ENCODE results near the gene RACK1.
A peak's percentile ranks its signal among the peaks of the same experiment; 100 is the strongest.

The RACK1 gene

GRCh38 chr5:181230551-181230950 lies 13.2 kb downstream of the RACK1 start:
- no peak overlapping the region for H3K4me3 ChIP-seq (replicated peaks; ENCODE audit: low read depth, low read length)
- TF ChIP-seq CTCF (IDR thresholded peaks at IDR 0.05; ENCODE audit: low read depth, low read length, missing control alignments) = no peak
- no peak for DNase-seq (ENCODE audit: extremely low read depth, low read depth)

- no peak overlapping the region for H3K4me3 ChIP-seq (replicated peaks; ENCODE audit: low read depth, low read length)
- DNase-seq (ENCODE audit: extremely low read depth, low read depth) = no peak
- TF ChIP-seq CTCF (IDR thresholded peaks at IDR 0.05; ENCODE audit: low read depth, low read length, missing control alignments) = no peak
Measured at GRCh38 chr5:181229996-181230395, 13.7 kb downstream of the RACK1 start.

- no peak for TF ChIP-seq CTCF (IDR thresholded peaks at IDR 0.05; ENCODE audit: low read depth, low read length, missing control alignments)
- DNase-seq (ENCODE audit: extremely low read depth, low read depth) = no peak
- peak overlapping the region; percentile 79 for H3K4me3 ChIP-seq (replicated peaks; ENCODE audit: low read depth, low read length)
Measured at GRCh38 chr5:181224390-181225229, 19.1 kb downstream of the RACK1 start.

GRCh38 chr5:181223729-181224389 lies 19.8 kb downstream of the RACK1 start:
- no peak for DNase-seq (ENCODE audit: extremely low read depth, low read depth)
- H3K4me3 ChIP-seq (replicated peaks; ENCODE audit: low read depth, low read length) = peak overlapping the region; percentile 79
- TF ChIP-seq CTCF (IDR thresholded peaks at IDR 0.05; ENCODE audit: low read depth, low read length, missing control alignments) = no peak

- TF ChIP-seq CTCF (IDR thresholded peaks at IDR 0.05; ENCODE audit: low read depth, low read length, missing control alignments) = no peak
- DNase-seq (ENCODE audit: extremely low read depth, low read depth) = peak; percentile 93
- peak within 1 kb of the TSS; percentile 79 for H3K4me3 ChIP-seq (replicated peaks; ENCODE audit: low read depth, low read length)
Measured at GRCh38 chr5:181223058-181223728, 20.5 kb downstream of the RACK1 start, which contains the start of gene TRIM41. Gene TRIM41, plus strand, starts transcription at chr5:181223281. Its CDS starts 719 bp downstream, at chr5:181224000.

- no peak for DNase-seq (ENCODE audit: extremely low read depth, low read depth)
- peak overlapping the region; percentile 79 for H3K4me3 ChIP-seq (replicated peaks; ENCODE audit: low read depth, low read length)
- TF ChIP-seq CTCF (IDR thresholded peaks at IDR 0.05; ENCODE audit: low read depth, low read length, missing control alignments) = no peak
Measured at GRCh38 chr5:181222630-181223057, 21.1 kb downstream of the RACK1 start.

All from HFF-Myc (cell line).